Endothelial cell of hepatic sinusoid (primary cell): ENCODE results near the gene OCRL.

Source experiments
- in situ Hi-C: cut with HindIII; loops from 2 replicates; pipeline ENCODE4 v1.10.0; 2017; ENCODE audit warnings: low sequenced_read_pairs

The OCRL gene

DNA sequence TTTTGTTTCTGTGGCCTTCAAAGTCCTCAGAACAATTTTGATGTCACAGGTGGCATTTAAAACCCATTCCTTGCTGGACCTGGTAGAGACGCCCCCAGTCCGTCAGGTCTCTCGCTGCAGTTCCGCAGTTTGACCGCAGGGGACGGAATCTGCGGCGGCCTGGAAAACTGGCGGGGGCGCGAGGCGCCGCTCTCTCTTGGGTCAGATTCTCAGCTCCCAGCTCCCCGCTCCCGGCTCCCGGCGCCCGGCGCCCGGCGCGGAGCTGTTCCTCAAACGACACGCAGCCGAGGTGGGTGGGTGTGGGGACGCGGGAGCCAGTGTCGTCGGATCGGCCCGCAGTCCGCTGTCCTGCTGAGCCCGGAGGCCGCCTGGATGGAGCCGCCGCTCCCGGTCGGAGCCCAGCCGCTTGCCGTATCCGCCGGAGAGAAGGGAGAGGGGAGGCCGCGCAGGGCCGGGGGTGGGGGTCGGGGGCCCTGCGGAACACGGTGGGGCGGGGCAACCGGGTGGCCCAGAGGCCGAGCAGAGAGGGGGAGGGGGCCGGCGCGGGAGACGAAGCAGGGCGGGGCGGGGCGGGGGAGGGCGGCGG lies at the start of gene OCRL:
Gene OCRL, plus strand, starts transcription at position 192 of the 586 bp plus-strand sequence. Its CDS starts 181 bp downstream, at position 373.
- in situ Hi-C loops = no loop called here

- in situ Hi-C loops = no loop called here
Measured at GRCh38 chrX:129490330-129490729, 49.7 kb upstream of the OCRL start.

DNA sequence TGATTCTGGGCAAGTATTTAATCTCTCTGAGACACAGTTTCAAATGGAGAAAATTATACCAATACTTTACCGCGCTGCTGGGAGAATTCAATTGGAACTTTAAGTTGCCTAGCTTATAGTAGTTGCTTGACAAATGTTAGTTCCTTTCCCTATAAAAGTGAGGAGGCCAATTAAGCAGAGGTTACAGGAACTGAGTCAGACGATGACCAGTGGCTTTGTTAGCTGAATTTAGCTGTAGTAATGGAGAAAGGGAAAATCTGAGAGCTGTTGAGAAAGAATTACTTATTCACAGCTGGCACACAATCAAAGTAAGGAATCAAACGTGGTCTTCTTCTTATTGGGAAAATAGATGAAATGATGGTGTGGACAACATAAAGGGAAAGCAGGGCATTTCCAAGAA lies 46.4 kb upstream of the OCRL start:
- in situ Hi-C loops = no loop called here

DNA sequence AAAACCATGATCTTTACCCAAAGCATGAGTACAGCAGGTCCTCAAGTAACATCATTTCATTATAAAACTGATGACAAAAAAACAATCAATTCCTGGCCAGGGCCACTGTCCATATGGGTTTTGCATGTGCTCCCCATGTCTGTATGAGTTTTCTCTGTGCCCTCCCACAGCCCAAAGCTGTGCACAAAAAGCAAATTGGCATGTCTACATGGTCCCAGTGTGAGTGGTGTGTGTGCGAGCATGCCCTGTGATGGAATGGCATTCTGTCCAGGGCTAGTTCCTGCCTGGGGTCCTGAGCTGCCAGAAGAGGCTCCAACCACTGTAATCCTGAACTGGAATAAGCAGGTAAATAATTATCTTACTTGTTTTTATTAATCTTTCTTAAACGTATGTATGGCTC lies 45.2 kb upstream of the OCRL start:
- in situ Hi-C loops = no loop called here

DNA sequence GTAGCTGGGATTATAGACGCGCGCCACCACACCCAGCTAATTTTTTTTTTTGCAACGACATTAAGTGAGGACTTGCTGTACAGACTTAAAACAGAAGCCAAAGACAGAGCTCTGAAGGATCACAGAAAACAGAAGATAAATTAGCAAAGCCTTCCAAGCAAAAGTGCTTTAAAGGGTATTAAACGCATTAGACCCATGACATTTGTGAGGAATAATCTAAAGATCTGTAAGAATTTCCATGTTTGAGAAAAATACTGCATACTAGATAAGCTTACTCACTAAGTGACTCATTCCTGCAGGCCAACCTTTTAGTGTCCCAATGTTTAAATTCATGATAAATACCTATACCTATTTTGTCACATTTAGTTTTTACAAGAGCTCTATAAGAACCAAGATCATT lies 44.2 kb upstream of the OCRL start:
- in situ Hi-C loops = no loop called here

- in situ Hi-C loops = no loop called here
Measured at GRCh38 chrX:129496625-129497024, 43.4 kb upstream of the OCRL start.

DNA sequence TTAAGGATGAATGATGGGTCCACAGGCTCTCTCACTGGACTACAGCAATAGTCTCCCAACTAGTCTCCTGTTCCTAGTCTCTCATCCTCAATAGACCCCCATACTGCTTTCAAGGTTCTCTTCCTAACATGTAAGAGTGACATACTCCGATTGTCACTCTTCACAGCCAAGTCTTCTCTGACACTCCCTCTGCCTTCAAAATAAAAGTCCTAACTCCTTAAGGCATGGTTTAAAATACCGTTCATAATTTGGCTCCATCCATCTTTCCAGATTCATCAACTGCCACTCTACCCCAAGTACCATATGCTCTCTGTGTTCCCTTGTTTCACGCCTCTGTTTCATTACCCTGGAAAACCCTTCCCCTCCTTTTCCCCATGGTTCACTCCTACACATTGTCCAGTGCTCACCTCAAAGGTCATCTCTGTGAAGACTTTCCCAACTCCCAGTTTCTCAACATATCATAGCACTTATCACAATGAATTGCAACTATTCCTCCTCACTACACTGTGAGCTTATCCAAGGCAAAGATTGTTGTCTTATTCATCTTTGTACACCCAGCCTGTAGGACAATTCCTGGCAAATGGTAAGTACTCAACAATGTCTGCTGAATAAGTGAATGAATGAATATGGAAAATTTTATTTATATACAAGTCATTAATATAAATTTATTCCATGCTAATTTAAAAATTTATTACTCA lies 42.8 kb upstream of the OCRL start:
- in situ Hi-C loops = no loop called here

DNA sequence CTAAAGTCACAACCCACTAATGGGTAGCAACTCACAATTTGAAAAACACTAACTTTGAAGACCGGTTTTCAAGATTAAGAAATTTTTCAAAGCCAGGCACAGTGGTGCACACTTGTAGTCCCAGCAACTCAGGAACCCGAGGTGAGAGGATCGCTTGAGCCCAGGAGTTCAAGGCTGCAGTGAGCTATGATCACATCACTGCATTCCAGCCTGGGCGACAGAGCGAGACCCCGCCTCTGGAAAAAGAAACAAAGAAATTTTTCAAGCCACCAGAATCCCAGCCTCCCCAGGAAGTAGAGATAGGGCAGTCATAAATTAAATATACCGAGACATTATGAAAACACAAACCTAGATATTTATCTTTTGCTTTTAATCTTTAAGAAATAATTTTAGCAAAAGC lies 29.7 kb upstream of the OCRL start:
- in situ Hi-C loops = no loop called here

GRCh38 chrX:129511689-129512088 lies 28.4 kb upstream of the OCRL start:
- in situ Hi-C loops = no loop called here

GRCh38 chrX:129512409-129512808 lies 27.6 kb upstream of the OCRL start:
- in situ Hi-C loops = no loop called here

GRCh38 chrX:129516402-129516801 lies 23.7 kb upstream of the OCRL start:
- in situ Hi-C loops = no loop called here

- in situ Hi-C loops = no loop called here
Measured at GRCh38 chrX:129520151-129520550, 19.9 kb upstream of the OCRL start.

- in situ Hi-C loops = no loop called here
Measured at GRCh38 chrX:129522184-129523078, 17.6 kb upstream of the OCRL start.

GRCh38 chrX:129523079-129523911 lies 16.8 kb upstream of the OCRL start, which contains the start of gene SMARCA1:
SMARCA1 (minus strand) TSS chrX:129523490; CDS start chrX:129523370, 120 bp downstream.
- in situ Hi-C loops = no loop called here

DNA sequence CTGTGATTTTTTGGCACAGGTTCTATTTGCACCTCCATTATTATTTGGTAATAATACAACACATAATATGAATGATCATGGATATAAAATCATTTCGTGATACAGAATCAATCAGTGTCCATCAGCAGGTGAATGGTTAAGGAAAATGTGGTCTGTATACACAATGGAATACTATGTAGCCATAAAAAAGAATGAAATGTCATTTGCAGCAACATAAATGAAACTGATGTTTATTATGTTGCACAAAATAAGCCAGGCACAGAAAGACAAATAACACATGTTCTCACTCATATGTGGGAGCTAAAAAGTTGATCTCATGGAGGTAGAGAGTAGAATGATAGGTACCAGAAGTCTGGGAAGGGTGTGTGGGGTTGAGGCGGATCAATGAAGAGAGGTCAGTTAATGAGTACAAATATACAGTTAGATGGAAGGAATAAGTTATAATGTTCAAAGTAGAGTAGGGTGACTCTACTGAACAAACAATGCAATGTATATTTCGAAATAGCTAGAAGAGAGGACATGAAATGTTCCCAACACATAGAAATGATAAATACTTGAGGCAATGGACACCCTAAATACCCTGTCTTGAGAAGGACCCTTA lies 15.7 kb upstream of the OCRL start:
- in situ Hi-C loops = no loop called here

- in situ Hi-C loops = no loop called here
Measured at GRCh38 chrX:129525162-129525561, 14.9 kb upstream of the OCRL start.

- in situ Hi-C loops = no loop called here
Measured at GRCh38 chrX:129525896-129526295, 14.2 kb upstream of the OCRL start.

- in situ Hi-C loops = no loop called here
Measured at GRCh38 chrX:129529685-129530281, 10.3 kb upstream of the OCRL start.

- in situ Hi-C loops = no loop called here
Measured at GRCh38 chrX:129530410-129530809, 9.6 kb upstream of the OCRL start.

DNA sequence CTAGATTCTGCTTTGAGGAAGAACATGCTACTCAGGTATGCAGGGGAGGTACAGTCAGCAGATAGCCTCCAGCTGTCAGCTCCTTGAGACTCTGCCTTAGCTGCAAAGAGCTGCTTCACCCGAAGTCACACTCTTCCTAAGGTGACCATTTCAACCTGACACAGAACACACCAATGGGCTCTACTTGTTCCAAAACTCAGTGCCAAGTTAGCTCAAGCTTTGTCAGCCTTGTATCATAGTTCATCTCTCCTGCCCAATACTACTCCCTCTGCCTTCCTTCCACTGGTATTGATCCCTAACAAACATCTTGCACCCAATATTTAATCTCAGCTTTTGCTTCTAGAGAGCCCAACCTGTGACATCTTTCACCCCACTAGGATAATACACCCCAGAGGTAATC lies 8.9 kb upstream of the OCRL start:
- in situ Hi-C loops = no loop called here
